HepG2 (cell line): ENCODE data around the gene ANAPC2. TPM values are rescaled to one million over a fixed set of nuclear protein-coding genes. Genes with fewer than 3 reads are reported as not detected.

ENCODE experiments used
- ARNTL ChIP-seq: sonication (generic); formaldehyde crosslinking; IDR thresholded peaks from 2 replicates; pipeline ENCODE4 v1.4.0; 2020; ENCODE audit warnings: mild to moderate bottlenecking, missing genetic modification reagents
- FLYWCH1 ChIP-seq: sonication (generic); formaldehyde crosslinking; IDR thresholded peaks from 2 replicates; pipeline ENCODE4 v1.8.1; 2023; ENCODE audit warnings: mild to moderate bottlenecking, missing genetic modification reagents
- FOXJ3 ChIP-seq: sonication (generic); formaldehyde crosslinking; IDR thresholded peaks from 2 replicates; pipeline ENCODE4 v1.4.0; 2020; ENCODE audit warnings: missing genetic modification reagents, mild to moderate bottlenecking, borderline replicate concordance
- GATAD1 ChIP-seq: IDR thresholded peaks from 2 replicates; pipeline ENCODE4 v1.6.1; 2016; ENCODE audit warnings: missing genetic modification reagents, missing compliant biosample characterization
- HCFC1 ChIP-seq: fragments of 150-350 bp; IDR thresholded peaks from 2 replicates; pipeline ENCODE4 v1.6.1; 2014; ENCODE audit warnings: low read depth, low read length
- MBD4 ChIP-seq: IDR thresholded peaks from 2 replicates; pipeline ENCODE4 v1.6.1; 2012; ENCODE audit warnings: low read length, inconsistent platforms, borderline replicate concordance
- NR1H2 ChIP-seq: sonication (generic); formaldehyde crosslinking; IDR thresholded peaks from 2 replicates; pipeline ENCODE4 v1.8.1; 2022; ENCODE audit warnings: low read depth, missing genetic modification reagents, borderline replicate concordance
- PCBP1 ChIP-seq: fragments of 200-400 bp; formaldehyde crosslinking; IDR thresholded peaks from 2 replicates; pipeline ENCODE4 v1.6.1; 2017; ENCODE audit warnings: mild to moderate bottlenecking, low read depth, low read length, borderline replicate concordance
- POLR2AphosphoS2 ChIP-seq: IDR thresholded peaks from 2 replicates; pipeline ENCODE4 v1.6.1; 2011; ENCODE audit warnings: low read depth, low read length, improper control_type of control experiment
- POLR2AphosphoS5 ChIP-seq: IDR thresholded peaks from 2 replicates; pipeline ENCODE4 v1.6.1; 2012; ENCODE audit warnings: low read depth, low read length
- POLR2G ChIP-seq: fragments of 200-400 bp; formaldehyde crosslinking; IDR thresholded peaks from 2 replicates; pipeline ENCODE4 v1.6.1; 2018; ENCODE audit warnings: mild to moderate bottlenecking, low read depth, low read length, moderate library complexity
- RELA ChIP-seq: sonication (generic); formaldehyde crosslinking; IDR thresholded peaks from 2 replicates; pipeline ENCODE4 v1.4.0; 2020; ENCODE audit warnings: missing genetic modification reagents
- REPIN1 ChIP-seq: sonication (generic); formaldehyde crosslinking; IDR thresholded peaks from 2 replicates; pipeline ENCODE4 v1.8.0; 2022; ENCODE audit warnings: missing genetic modification reagents, low read depth, mild to moderate bottlenecking, borderline replicate concordance
- SIN3A ChIP-seq: IDR thresholded peaks from 2 replicates; pipeline ENCODE4 v1.6.1; 2011; ENCODE audit warnings: low read depth, mild to moderate bottlenecking, control low read depth, low read length, borderline replicate concordance
- SMYD3 ChIP-seq: sonication (generic); formaldehyde crosslinking; IDR thresholded peaks from 2 replicates; pipeline ENCODE4 v1.8.1; 2023; ENCODE audit warnings: mild to moderate bottlenecking, missing genetic modification reagents
- THAP11 ChIP-seq: IDR thresholded peaks from 2 replicates; pipeline ENCODE4 v1.6.1; 2016; ENCODE audit warnings: missing biosample characterization, missing genetic modification reagents
- U2AF1 ChIP-seq: fragments of 200-400 bp; formaldehyde crosslinking; optimal IDR thresholded peaks from 2 replicates; pipeline ENCODE3; 2017; ENCODE audit warnings: mild to moderate bottlenecking, low read depth, low read length
- ZBTB7A ChIP-seq: sonication (generic); formaldehyde crosslinking; IDR thresholded peaks from 2 replicates; pipeline ENCODE4 v1.8.0; 2022; ENCODE audit warnings: mild to moderate bottlenecking, missing genetic modification reagents
- ZFP37 ChIP-seq: sonication (generic); formaldehyde crosslinking; IDR thresholded peaks from 2 replicates; pipeline ENCODE4 v1.4.0; 2020; ENCODE audit warnings: missing genetic modification reagents, borderline replicate concordance
- ZNF234 ChIP-seq: sonication (generic); formaldehyde crosslinking; conservative IDR thresholded peaks from 2 replicates; pipeline ENCODE4 v1.5.1; 2020; ENCODE audit warnings: mild to moderate bottlenecking, missing genetic modification reagents
- ZNF720 ChIP-seq: sonication (generic); formaldehyde crosslinking; IDR thresholded peaks from 2 replicates; pipeline ENCODE4 v1.4.0; 2020; ENCODE audit warnings: missing genetic modification reagents
- ZNF781 ChIP-seq: sonication (generic); formaldehyde crosslinking; IDR thresholded peaks from 2 replicates; pipeline ENCODE4 v1.5.1; 2020; ENCODE audit warnings: borderline replicate concordance, mild to moderate bottlenecking, missing genetic modification reagents; ENCODE audit errors: not compliant biosample characterization
- polyA plus RNA-seq, 8 experiments: library from polyadenylated mRNA; depleted of rRNA in 3 of 8; stranded (reverse) in 7 of 8; unstranded in 1 of 8; fragments of >200 nt; fragmentation: Illumina TruSeq in 4 of 8; extraction: Trizol in 4 of 8; gene quantifications; 2 replicates each; pipeline versions ENCODE4 v1.2.1 to v1.2.3, GENCODE V29; 2011 to 2016; ENCODE audit warnings: low read depth in 4 of 8, missing spikeins in 1 of 8, mixed read lengths in 1 of 8; ENCODE audit not compliant: insufficient read depth in 1 of 8
- total RNA-seq, 5 experiments: library from RNA; depleted of rRNA; stranded (reverse); fragments of >200 nt; fragmentation: Illumina TruSeq; extraction: Trizol; gene quantifications; 2 replicates each; pipeline ENCODE4 v1.2.3, GENCODE V29; 2016; ENCODE audit warnings: low read depth in 1 of 5
- TF ChIP-seq, protein P1 (sequence below): sonication (generic); formaldehyde crosslinking; IDR thresholded peaks from 2 replicates; pipeline ENCODE4 v1.9.0; 2021; ENCODE audit warnings: missing genetic modification reagents, borderline replicate concordance
- TF ChIP-seq, protein P2 (sequence below): sonication (generic); formaldehyde crosslinking; IDR thresholded peaks from 2 replicates; pipeline ENCODE4 v1.8.0; 2022; ENCODE audit warnings: missing genetic modification reagents, mild to moderate bottlenecking, borderline replicate concordance
- TF ChIP-seq, protein P3 (sequence below): sonication (generic); formaldehyde crosslinking; IDR thresholded peaks from 2 replicates; pipeline ENCODE4 v1.8.0; 2023; ENCODE audit warnings: mild to moderate bottlenecking, missing genetic modification reagents

The ANAPC2 gene
- total and polyA plus RNA-seq, 2 of the 13 experiments (the other 11 are each of a cell fraction or from before 2014, with no cell fraction given) = 12.3 to 15.4 TPM

DNA sequence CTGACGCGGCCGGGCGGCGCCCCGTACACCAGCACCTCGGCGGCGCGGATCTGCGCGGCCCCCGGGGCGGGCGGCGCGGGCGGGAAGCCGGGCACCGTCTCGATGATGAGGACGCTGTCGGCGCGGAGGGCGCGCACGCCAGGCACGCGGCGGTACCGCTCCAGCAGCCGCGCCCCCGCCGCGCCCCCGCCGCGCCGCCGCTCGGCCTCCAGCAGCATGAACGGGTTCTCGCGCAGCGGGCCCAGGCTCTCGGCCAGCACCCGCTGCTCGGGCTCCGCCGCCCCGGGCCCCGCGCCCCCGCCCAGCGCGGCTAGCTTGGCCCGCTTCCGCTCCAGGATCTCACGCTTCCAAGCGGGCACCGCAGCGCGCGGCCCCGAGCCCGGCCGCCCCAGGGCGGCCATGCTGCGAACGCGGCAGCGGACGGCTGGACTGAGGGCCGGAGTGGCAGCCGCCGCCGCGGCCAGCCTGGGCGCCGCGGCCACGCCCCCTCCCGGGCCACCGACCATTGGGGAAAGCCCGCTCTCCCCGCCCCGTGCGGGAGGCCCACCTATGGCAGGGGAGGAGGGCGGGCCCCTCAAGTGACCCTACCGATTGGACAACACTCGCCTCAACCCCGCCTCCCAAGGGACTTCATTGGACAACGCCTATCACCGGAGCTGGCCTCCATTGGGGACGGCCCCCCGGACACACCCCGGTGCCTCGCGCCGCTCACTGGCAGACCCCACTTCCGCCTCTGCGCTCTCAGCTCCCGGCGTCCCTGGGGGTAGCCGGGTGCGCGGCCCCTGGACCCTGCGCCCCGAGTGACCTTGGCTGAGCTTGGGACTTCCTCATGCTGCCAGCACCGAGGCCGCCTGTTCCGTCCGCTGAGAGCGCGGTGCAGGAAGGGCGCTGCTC is 12.2 kb upstream of the ANAPC2 start, which contains the start of gene TPRN (continued):
- peak; percentile 87 for TF ChIP-seq GATAD1
- no peak for TF ChIP-seq ZFP37 (CRISPR knock-in tag)
- TF ChIP-seq, protein P1, sequence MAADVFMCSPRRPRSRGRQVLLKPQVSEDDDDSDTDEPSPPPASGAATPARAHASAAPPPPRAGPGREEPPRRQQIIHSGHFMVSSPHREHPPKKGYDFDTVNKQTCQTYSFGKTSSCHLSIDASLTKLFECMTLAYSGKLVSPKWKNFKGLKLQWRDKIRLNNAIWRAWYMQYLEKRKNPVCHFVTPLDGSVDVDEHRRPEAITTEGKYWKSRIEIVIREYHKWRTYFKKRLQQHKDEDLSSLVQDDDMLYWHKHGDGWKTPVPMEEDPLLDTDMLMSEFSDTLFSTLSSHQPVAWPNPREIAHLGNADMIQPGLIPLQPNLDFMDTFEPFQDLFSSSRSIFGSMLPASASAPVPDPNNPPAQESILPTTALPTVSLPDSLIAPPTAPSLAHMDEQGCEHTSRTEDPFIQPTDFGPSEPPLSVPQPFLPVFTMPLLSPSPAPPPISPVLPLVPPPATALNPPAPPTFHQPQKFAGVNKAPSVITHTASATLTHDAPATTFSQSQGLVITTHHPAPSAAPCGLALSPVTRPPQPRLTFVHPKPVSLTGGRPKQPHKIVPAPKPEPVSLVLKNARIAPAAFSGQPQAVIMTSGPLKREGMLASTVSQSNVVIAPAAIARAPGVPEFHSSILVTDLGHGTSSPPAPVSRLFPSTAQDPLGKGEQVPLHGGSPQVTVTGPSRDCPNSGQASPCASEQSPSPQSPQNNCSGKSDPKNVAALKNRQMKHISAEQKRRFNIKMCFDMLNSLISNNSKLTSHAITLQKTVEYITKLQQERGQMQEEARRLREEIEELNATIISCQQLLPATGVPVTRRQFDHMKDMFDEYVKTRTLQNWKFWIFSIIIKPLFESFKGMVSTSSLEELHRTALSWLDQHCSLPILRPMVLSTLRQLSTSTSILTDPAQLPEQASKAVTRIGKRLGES = no peak; the same call in 1 of the 2 replicates
- no peak for TF ChIP-seq FLYWCH1
- TF ChIP-seq, protein P2, sequence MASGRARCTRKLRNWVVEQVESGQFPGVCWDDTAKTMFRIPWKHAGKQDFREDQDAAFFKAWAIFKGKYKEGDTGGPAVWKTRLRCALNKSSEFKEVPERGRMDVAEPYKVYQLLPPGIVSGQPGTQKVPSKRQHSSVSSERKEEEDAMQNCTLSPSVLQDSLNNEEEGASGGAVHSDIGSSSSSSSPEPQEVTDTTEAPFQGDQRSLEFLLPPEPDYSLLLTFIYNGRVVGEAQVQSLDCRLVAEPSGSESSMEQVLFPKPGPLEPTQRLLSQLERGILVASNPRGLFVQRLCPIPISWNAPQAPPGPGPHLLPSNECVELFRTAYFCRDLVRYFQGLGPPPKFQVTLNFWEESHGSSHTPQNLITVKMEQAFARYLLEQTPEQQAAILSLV (CRISPR knock-in tag) = no peak; the same call in none of the 2 replicates
- no peak for TF ChIP-seq NR1H2 (CRISPR knock-in tag)
- TF ChIP-seq ZNF234 (CRISPR knock-in tag) = no peak
- peak; percentile 61; the same call in 1 of the 2 replicates for TF ChIP-seq FOXJ3 (CRISPR knock-in tag)
- TF ChIP-seq POLR2G = peak; percentile 91
- TF ChIP-seq ZBTB7A (CRISPR knock-in tag) = peak; percentile 85; the same call in 1 of the 2 replicates
- no peak for TF ChIP-seq U2AF1
- peak; percentile 78; the same call in 1 of the 2 replicates for TF ChIP-seq SIN3A
- TF ChIP-seq, protein P3, sequence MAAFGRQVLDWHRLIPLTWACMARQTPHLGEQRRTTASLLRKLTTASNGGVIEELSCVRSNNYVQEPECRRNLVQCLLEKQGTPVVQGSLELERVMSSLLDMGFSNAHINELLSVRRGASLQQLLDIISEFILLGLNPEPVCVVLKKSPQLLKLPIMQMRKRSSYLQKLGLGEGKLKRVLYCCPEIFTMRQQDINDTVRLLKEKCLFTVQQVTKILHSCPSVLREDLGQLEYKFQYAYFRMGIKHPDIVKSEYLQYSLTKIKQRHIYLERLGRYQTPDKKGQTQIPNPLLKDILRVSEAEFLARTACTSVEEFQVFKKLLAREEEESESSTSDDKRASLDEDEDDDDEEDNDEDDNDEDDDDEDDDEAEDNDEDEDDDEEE (CRISPR knock-in tag) = peak; percentile 27; the same call in 1 of the 2 replicates
- no peak for TF ChIP-seq MBD4
- peak; percentile 84; the same call in 1 of the 2 replicates for TF ChIP-seq REPIN1 (CRISPR knock-in tag)
- TF ChIP-seq THAP11 (CRISPR knock-in tag) = peak; percentile 88
- TF ChIP-seq RELA (CRISPR knock-in tag) = 0 out of 2 replicates have a peak, but pooled peaks have one; percentile 65
- TF ChIP-seq POLR2AphosphoS2 = no peak
- TF ChIP-seq PCBP1 = peak; percentile 73; the same call in 1 of the 2 replicates
- TF ChIP-seq HCFC1 = no peak; the same call in 1 of the 2 replicates
- TF ChIP-seq POLR2AphosphoS5 = peak; percentile 61
- TF ChIP-seq SMYD3 = 0 out of 2 replicates have a peak, but pooled peaks have one; percentile 22
- no peak for TF ChIP-seq ZNF720
- TF ChIP-seq ZNF781 (CRISPR knock-in tag) = peak; percentile 62
- 0 out of 2 replicates have a peak, but pooled peaks have one; percentile 55 for TF ChIP-seq ARNTL (CRISPR knock-in tag)
